Measurements from ENCODE around the gene DAPK1.

DAPK1 gene

GRCh38 chr9:87587864-87588263 is 90.2 kb downstream of the DAPK1 start:
- TF ChIP-seq, protein P1, sequence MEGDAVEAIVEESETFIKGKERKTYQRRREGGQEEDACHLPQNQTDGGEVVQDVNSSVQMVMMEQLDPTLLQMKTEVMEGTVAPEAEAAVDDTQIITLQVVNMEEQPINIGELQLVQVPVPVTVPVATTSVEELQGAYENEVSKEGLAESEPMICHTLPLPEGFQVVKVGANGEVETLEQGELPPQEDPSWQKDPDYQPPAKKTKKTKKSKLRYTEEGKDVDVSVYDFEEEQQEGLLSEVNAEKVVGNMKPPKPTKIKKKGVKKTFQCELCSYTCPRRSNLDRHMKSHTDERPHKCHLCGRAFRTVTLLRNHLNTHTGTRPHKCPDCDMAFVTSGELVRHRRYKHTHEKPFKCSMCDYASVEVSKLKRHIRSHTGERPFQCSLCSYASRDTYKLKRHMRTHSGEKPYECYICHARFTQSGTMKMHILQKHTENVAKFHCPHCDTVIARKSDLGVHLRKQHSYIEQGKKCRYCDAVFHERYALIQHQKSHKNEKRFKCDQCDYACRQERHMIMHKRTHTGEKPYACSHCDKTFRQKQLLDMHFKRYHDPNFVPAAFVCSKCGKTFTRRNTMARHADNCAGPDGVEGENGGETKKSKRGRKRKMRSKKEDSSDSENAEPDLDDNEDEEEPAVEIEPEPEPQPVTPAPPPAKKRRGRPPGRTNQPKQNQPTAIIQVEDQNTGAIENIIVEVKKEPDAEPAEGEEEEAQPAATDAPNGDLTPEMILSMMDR (IDR thresholded peaks at IDR 0.05; ENCODE audit: low read depth, low read length, missing control alignments) = no peak

DNA sequence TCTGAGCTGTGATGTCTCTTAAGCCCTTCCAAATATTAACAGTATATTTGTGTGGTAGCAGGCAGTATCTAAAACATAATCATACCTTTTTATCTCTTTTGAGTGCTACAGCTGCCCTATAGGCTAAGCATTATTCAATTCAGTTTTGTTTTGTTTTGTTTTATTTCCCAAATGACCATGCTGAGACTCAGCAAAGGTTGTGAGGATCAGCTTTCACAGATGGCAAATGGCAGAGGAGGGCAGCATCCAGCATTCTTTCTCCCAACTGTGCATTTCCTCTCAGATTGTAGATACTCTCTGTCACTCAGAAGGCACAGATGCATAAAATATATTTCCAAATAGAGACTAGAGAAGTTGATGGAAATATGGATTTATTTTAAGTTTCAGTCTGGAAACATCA is 90.7 kb downstream of the DAPK1 start:
- TF ChIP-seq, protein P1 (IDR thresholded peaks at IDR 0.05; ENCODE audit: low read depth, low read length, missing control alignments) = no peak
- DNase-seq (ENCODE audit: extremely low read depth, low read depth) = no peak
- H3K4me3 ChIP-seq (replicated peaks; ENCODE audit: low read depth, low read length) = no peak overlapping the region

More at GRCh38 chr9:87587864-87588263, 90.2 kb downstream of the DAPK1 start:
- no peak for DNase-seq (ENCODE audit: extremely low read depth, low read depth)
- no peak overlapping the region for H3K4me3 ChIP-seq (replicated peaks; ENCODE audit: low read depth, low read length)

DNA sequence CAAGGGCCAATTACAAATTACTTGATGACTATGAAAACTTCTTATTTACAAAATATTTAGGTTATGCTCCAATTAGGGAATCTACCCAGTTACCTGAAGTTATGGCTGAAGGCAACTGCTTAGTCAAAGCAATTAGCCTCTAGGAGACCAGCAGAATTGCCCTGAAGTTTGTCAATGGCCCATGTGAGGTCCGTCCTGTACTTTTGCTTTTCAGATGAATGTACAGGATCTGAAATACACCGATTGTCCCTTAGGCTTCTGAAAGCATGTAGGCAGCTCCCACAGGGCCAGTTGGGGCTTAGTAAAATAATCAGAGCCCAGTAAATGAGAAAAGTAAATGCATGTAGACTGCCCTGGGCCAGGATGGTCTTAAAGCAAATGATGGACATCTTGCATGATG is 93.3 kb downstream of the DAPK1 start:
- TF ChIP-seq, protein P1 (IDR thresholded peaks at IDR 0.05; ENCODE audit: low read depth, low read length, missing control alignments) = no peak

DNA sequence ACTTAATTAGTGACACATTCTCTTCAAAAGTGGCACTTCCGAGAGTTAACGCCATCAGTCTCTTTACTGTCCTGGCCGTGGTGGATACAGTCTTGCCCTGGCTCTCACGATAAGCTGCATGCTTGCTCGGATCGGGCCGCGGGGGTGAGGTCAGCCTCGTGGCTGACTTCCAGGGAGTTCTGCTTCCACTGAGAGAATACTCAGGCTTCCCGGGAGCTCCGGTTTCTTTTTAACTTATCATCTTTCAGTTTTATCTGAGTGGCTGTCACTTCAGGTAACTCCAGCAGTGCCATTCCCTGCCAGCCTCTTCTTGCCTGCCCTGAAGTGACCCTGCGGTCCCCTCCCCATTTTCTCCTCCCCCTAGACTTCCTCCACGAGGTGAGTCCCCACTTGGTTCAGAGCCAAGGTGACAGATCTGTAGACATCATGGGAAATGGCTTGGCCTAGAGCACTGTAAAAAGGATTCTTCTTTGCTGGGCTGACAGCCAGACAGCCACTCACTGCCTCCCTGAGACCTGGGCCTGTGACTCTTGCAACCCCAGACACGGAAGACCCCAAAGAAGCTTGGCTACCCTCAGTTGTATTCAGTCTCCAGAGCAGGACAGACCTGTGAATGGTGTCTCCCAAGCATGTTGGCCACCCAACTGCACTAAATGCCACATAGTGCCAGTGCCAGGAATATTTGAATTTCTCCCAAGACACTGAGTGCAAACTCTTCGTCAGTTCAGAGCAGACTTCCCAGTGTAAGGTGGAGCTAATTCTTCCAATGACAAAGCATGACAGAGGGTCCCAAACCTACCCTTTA is 95.1 kb downstream of the DAPK1 start:
- TF ChIP-seq, protein P1 (IDR thresholded peaks at IDR 0.05; ENCODE audit: low read depth, low read length, missing control alignments) = no peak
- no peak for DNase-seq (ENCODE audit: extremely low read depth, low read depth)
- no peak overlapping the region for H3K4me3 ChIP-seq (replicated peaks; ENCODE audit: low read depth, low read length)

More for the DNA sequence above, 93.3 kb downstream of the DAPK1 start:
- DNase-seq (ENCODE audit: extremely low read depth, low read depth) = no peak
- no peak overlapping the region for H3K4me3 ChIP-seq (replicated peaks; ENCODE audit: low read depth, low read length)

- no peak overlapping the region for H3K4me3 ChIP-seq (replicated peaks; ENCODE audit: low read depth, low read length)
- DNase-seq (ENCODE audit: extremely low read depth, low read depth) = no peak
- TF ChIP-seq, protein P1 (IDR thresholded peaks at IDR 0.05; ENCODE audit: low read depth, low read length, missing control alignments) = no peak
Observed at GRCh38 chr9:87593359-87593980, 95.8 kb downstream of the DAPK1 start.

DNA sequence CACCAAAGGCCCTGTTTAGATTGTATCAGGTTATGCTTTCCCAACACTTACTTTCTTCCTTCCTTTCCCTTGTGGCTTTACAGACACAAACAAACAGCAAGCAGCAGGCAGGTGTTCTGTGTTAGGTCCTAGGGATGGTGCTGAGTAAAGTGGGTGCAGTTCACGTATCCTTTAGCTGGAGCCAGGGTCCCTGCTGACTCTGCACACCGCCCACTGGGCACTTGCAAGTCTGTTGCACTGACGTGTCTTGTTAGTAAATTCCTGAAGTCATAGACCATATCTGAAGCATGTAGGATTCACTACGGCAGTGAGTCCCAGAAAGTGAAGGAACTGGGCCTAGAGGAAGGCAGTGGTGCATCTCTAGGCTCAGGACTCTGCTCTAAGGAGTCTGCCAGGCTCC is 96.5 kb downstream of the DAPK1 start:
- DNase-seq (ENCODE audit: extremely low read depth, low read depth) = no peak
- TF ChIP-seq, protein P1 (IDR thresholded peaks at IDR 0.05; ENCODE audit: low read depth, low read length, missing control alignments) = no peak
- H3K4me3 ChIP-seq (replicated peaks; ENCODE audit: low read depth, low read length) = no peak overlapping the region

All from HFF-Myc (cell line).